ENCODE data around the gene SH3PXD2A. TPM values are rescaled to one million over a fixed set of nuclear protein-coding genes. Genes with fewer than 3 reads are reported as not detected.
"Not testable (repeated sequence)": the region's sequence is repeated elsewhere in the genome, so short reads cannot be mapped to it uniquely, and the experiment has no call there.

Gene SH3PXD2A
- total RNA-seq, 1 donor from 2014 or later: 19.3 TPM

GRCh38 chr10:103616705-103617601 is 238.4 kb downstream of the SH3PXD2A start:
- intact Hi-C loops (cut with micrococcal nuclease): no loop called here

- intact Hi-C loops (cut with micrococcal nuclease): no loop called here
Measured at GRCh38 chr10:103614306-103615158, 240.8 kb downstream of the SH3PXD2A start.

GRCh38 chr10:103613616-103614015 is 241.8 kb downstream of the SH3PXD2A start:
- intact Hi-C loops (cut with micrococcal nuclease): no loop called here

GRCh38 chr10:103612462-103613365 is 242.7 kb downstream of the SH3PXD2A start:
- intact Hi-C loops (cut with micrococcal nuclease): no loop called here

- intact Hi-C loops (cut with micrococcal nuclease): no loop called here
Measured at GRCh38 chr10:103610921-103611511, 244.4 kb downstream of the SH3PXD2A start.

GRCh38 chr10:103610083-103610472 is 245.3 kb downstream of the SH3PXD2A start:
- intact Hi-C loops (cut with micrococcal nuclease): no loop called here

- intact Hi-C loops (cut with micrococcal nuclease): no loop called here
Measured at GRCh38 chr10:103609231-103610082, 245.9 kb downstream of the SH3PXD2A start.

- intact Hi-C loops (cut with micrococcal nuclease): not testable (repeated sequence)
Measured at GRCh38 chr10:103608056-103608455, 247.3 kb downstream of the SH3PXD2A start.

GRCh38 chr10:103607051-103607450 is 248.3 kb downstream of the SH3PXD2A start:
- intact Hi-C loops (cut with micrococcal nuclease): not testable (repeated sequence)

GRCh38 chr10:103606097-103606438 is 249.3 kb downstream of the SH3PXD2A start:
- intact Hi-C loops (cut with micrococcal nuclease): not testable (repeated sequence)

GRCh38 chr10:103605359-103606096 is 249.8 kb downstream of the SH3PXD2A start:
- intact Hi-C loops (cut with micrococcal nuclease): loop anchor here (1.0 kb wide), 1 partner anchor 81 kb away; no protein-coding TSS in a partner anchor

- intact Hi-C loops (cut with micrococcal nuclease): no loop called here
Measured at GRCh38 chr10:103603382-103603781, 252.0 kb downstream of the SH3PXD2A start.

GRCh38 chr10:103602852-103603155 is 252.6 kb downstream of the SH3PXD2A start:
- intact Hi-C loops (cut with micrococcal nuclease): no loop called here

- intact Hi-C loops (cut with micrococcal nuclease): no loop called here
Measured at GRCh38 chr10:103602028-103602851, 253.1 kb downstream of the SH3PXD2A start.

GRCh38 chr10:103600956-103601569 is 254.3 kb downstream of the SH3PXD2A start:
- intact Hi-C loops (cut with micrococcal nuclease): no loop called here

- intact Hi-C loops (cut with micrococcal nuclease): no loop called here
Measured at GRCh38 chr10:103600325-103600724, 255.1 kb downstream of the SH3PXD2A start.

GRCh38 chr10:103599907-103600306 is 255.5 kb downstream of the SH3PXD2A start:
- intact Hi-C loops (cut with micrococcal nuclease): no loop called here

- intact Hi-C loops (cut with micrococcal nuclease): no loop called here
Measured at GRCh38 chr10:103599211-103599610, 256.2 kb downstream of the SH3PXD2A start.

Data from T-helper 1 cell treated with Interleukin-12 subunit alpha and Interleukin-12 subunit beta and Interleukin-4 antibody, amounts not matched to agents 30 ng/mL and 1 ng/mL, for 36 hours (primary cell).